Activated naive CD8-positive, alpha-beta T cell treated with anti-CD3 and anti-CD28 coated beads, Interleukin-2, amount 10 ng/mL, durations not matched to agents 7 days and 5 days (primary cell): ENCODE measurements around the gene KIAA1586. TPM values are rescaled to one million over a fixed set of nuclear protein-coding genes. Genes with fewer than 3 reads are reported as not detected.
A peak's percentile ranks its signal among the peaks of the same experiment; 100 is the strongest.
"Not testable (repeated sequence)": the region's sequence is repeated elsewhere in the genome, so short reads cannot be mapped to it uniquely, and the experiment has no call there.

Experiments
- ATAC-seq: fragments of 150-1000 bp; cut with Tn5 transposase; one replicate; pipeline ENCODE4 v1.10.0; 2021; ENCODE audit warnings: low read depth, moderate library complexity
- POLR2A ChIA-PET: fragments of 350-600 bp; sonication (Branson Sonifier 250); formaldehyde crosslinking; loops from one replicate; lab custom pipeline; 2021; ENCODE audit warnings: antibody characterized with exemption; lab: Charles Lee
- DNase-seq: peaks from one replicate; pipeline ENCODE4 v3.0.0; 2021
- H3K27ac Mint-ChIP-seq: one replicate; pipeline ENCODE4 v1.8.0; 2022; ENCODE audit warnings: mild to moderate bottlenecking, mixed read lengths
- H3K27me3 Mint-ChIP-seq: one replicate; pipeline ENCODE4 v1.8.0; 2022; ENCODE audit warnings: mild to moderate bottlenecking, moderate library complexity, mixed read lengths
- H3K36me3 Mint-ChIP-seq: one replicate; pipeline ENCODE4 v1.8.0; 2021; ENCODE audit warnings: mild to moderate bottlenecking, mixed read lengths
- H3K4me1 Mint-ChIP-seq: one replicate; pipeline ENCODE4 v1.8.0; 2021; ENCODE audit warnings: mixed read lengths
- H3K4me3 Mint-ChIP-seq: one replicate; pipeline ENCODE4 v1.8.0; 2022; ENCODE audit warnings: mild to moderate bottlenecking, moderate library complexity, mixed read lengths
- H3K9me3 Mint-ChIP-seq: one replicate; pipeline ENCODE4 v1.8.0; 2021; ENCODE audit warnings: mixed read lengths
- total RNA-seq, 2 experiments: library from RNA; stranded (reverse); gene quantifications; one replicate each; pipeline ENCODE4 v1.2.3, GENCODE V29; 2021

KIAA1586 gene
- total RNA-seq, 2 experiments from 2014 or later: 15.1 to 16.4 TPM

- H3K27me3 Mint-ChIP-seq, H3K4me3 Mint-ChIP-seq, H3K27ac Mint-ChIP-seq, POLR2A ChIA-PET, H3K9me3 Mint-ChIP-seq, DNase-seq: not testable (repeated sequence)
- Mint-ChIP-seq H3K4me1 (peaks cover 27% of the 10 kb centered on the region), H3K36me3 (peaks cover 15% of the 10 kb centered on the region)
- ATAC-seq: peak; percentile 8
These were observed 44.1 kb downstream of the KIAA1586 start for GRCh38 chr6:57090458-57091067.

GRCh38 chr6:57091375-57091774 lies 44.9 kb downstream of the KIAA1586 start:
- Mint-ChIP-seq H3K4me3 (peak overlapping the region; percentile 83), H3K36me3 (peaks cover 15% of the 10 kb centered on the region), H3K27ac (peak overlapping the region; percentile 9), H3K4me1 (peaks cover 27% of the 10 kb centered on the region)
- H3K27me3 Mint-ChIP-seq, POLR2A ChIA-PET, H3K9me3 Mint-ChIP-seq, DNase-seq, ATAC-seq: not testable (repeated sequence)

- Mint-ChIP-seq H3K36me3 (peaks cover 39% of the 10 kb centered on the region), H3K27ac (no peak overlapping the region), H3K27me3 (no peaks in the 10 kb centered on the region), H3K4me3 (no peak overlapping the region), H3K9me3 (no peaks in the 10 kb centered on the region), H3K4me1 (peaks cover 29% of the 10 kb centered on the region)
- no peak for ATAC-seq
- POLR2A ChIA-PET: no interaction called here
- no peak for DNase-seq
These were observed 48.2 kb downstream of the KIAA1586 start for GRCh38 chr6:57094689-57095088.

GRCh38 chr6:57097596-57097995 lies 51.1 kb downstream of the KIAA1586 start:
- POLR2A ChIA-PET: no interaction called here
- no peaks in the 10 kb centered on the region for H3K27me3 Mint-ChIP-seq
- H3K36me3 Mint-ChIP-seq: peaks cover 56% of the 10 kb centered on the region
- no peak for DNase-seq
- H3K27ac Mint-ChIP-seq: no peak overlapping the region
- peaks cover 26% of the 10 kb centered on the region for H3K4me1 Mint-ChIP-seq
- ATAC-seq: no peak
- no peaks in the 10 kb centered on the region for H3K9me3 Mint-ChIP-seq
- no peak overlapping the region for H3K4me3 Mint-ChIP-seq

GRCh38 chr6:57102976-57103375 lies 56.5 kb downstream of the KIAA1586 start:
- Mint-ChIP-seq H3K36me3 (peaks cover 67% of the 10 kb centered on the region), H3K4me1 (peaks cover 20% of the 10 kb centered on the region), H3K27ac (no peak overlapping the region), H3K4me3 (no peak overlapping the region), H3K9me3 (no peaks in the 10 kb centered on the region), H3K27me3 (no peaks in the 10 kb centered on the region)
- POLR2A ChIA-PET: no interaction called here
- ATAC-seq (no peak), DNase-seq (no peak)

- no peaks in the 10 kb centered on the region for H3K27me3 Mint-ChIP-seq
- H3K27ac Mint-ChIP-seq: no peak overlapping the region
- ATAC-seq (no peak), DNase-seq (no peak)
- no peak overlapping the region for H3K4me3 Mint-ChIP-seq
- no peaks in the 10 kb centered on the region for H3K9me3 Mint-ChIP-seq
- H3K36me3 Mint-ChIP-seq: peaks cover 62% of the 10 kb centered on the region
- peaks cover 22% of the 10 kb centered on the region for H3K4me1 Mint-ChIP-seq
- POLR2A ChIA-PET: no interaction called here
These were observed 57.8 kb downstream of the KIAA1586 start for GRCh38 chr6:57104336-57104735.

Other genes with a start within 250 kb of the KIAA1586 start
- gene BEND6, start 91.6 kb upstream of the KIAA1586 start, total RNA-seq: not detected
- gene ZNF451, start 43.5 kb downstream of the KIAA1586 start, total RNA-seq: 10 to 100 TPM; 68.0 to 68.2 TPM
- 1 to 10 TPM; 7.3 to 7.6 TPM for gene BAG2, start 125.6 kb downstream of the KIAA1586 start, total RNA-seq
- 1 to 10 TPM; 1.9 to 2.1 TPM for gene RAB23, start 175.6 kb downstream of the KIAA1586 start, total RNA-seq